Measurements from ENCODE around the gene ARHGAP8.

Gene ARHGAP8

DNA sequence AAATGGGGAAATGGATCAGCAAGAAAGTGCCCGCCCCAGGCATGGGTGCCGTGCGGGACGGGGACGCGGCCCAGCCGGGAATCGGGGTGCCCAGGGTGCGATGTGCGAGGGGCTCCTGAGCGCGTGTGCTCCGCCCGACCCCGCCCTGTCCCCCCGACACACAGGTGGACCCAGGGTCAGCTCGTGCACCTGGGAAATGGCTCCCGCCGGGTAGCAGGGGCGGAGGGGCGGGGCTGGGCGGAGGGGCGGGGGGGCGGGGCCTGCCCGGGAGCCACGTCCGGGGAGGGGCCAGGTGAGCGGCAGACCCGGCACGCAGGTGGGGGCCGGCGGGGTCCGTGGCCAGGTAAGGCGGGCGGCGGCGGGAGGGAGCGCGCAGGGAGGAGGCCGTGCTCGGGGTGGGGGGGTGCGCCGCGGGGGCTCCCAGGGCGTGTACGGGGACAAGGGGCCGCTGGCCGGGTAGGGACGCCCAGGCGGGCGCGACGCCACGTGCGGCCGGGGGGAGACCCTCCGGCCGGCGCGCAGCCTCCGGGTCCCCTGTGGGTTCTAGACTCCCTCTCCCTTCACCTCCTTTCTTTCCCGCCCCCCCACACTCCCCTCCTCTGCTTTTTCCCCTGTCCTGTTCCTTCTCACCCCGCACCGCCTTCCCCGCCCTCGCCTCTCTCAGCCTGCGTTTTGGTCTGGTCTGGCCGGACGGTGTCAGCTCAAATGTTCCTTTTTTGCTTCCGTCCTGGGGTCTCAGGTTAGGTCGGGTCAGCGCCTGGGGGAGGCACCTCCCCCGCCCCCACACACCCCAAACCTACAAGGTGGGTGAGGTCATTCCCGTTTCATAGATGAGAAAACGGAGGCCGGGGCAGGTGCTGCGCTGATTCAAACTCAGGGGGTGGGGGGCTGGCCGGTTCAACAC is at the start of gene ARHGAP8:
Gene ARHGAP8 (plus strand): TSS at position 291 of the 904 bp plus-strand sequence. CDS start 33,953 bp downstream, outside the sequence.
- no peak for DNase-seq (ENCODE audit: extremely low read depth in 1 of 2, low read depth in 1 of 2)

DNA sequence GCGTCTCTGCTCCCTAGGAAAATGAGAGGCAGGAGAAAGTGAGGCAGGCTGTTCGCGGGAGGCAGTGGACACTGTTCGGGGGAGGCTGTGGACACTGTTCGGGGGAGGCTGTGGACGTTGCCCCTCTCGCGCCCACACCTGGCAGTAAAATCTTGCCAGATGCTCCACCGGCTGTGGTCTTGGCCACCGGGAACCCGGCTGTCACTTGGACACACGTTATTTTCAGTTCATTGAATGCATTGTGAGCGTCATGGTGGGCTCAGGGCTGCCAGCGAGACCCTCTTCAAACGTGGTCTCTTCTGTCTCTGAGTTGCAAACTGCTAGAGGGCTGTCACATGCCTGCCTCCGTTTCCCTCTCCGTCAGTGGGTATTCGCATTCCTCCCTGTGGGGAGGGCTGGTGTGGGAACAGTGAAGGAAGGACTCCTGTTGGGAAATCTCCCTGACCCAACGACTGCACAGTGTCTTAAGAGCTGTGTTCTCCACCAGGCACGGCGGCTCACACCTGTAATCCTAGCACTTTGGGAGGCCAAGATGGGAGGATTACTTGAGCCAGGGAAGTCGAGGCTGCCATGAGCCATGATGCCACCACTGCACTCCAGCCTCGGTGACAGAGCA is 49.0 kb upstream of the ARHGAP8 start:
- no peak for DNase-seq (ENCODE audit: extremely low read depth in 1 of 2, low read depth in 1 of 2)

DNA sequence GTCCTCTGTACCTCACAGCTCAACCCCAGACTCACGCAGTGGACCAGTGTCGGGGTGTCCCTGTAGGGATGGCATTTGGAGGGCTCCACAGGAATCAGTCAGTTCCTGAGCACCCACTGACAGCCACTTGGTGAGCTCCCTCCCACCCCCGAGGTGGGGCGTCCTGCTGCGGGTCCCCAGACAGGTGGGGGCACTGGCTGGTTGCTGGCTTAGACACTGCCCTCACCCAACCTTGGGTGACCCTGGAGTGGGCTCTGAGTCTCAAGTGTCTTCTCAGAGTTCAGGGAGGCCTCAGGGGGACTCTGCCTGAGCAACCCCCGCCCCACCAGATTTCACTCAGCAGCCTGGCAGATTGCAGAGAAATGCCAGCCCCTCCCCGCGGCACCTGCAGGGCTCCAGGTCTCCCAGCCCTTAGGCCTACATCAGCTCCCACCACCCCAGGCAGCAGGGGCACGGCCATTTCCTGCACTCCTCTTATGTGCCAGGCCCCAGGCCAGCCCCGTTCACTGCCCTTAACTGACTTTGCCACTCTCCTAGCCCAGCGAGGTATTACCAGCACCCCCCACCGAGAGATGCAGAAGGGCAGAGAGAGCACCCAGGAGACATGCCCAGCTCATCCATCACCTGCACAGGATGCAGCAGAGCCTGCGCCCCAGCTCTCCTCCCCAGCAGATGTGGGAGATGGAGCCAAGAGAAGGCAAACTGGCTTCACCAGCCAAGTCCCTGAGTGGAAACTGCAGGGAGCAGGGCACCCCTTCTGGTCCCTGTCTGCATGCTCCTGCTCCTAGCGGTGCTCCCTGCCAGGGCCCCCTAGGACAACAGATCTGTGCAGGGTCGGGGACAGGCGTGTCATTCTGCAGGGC is 48.0 kb upstream of the ARHGAP8 start:
- no peak for DNase-seq (ENCODE audit: extremely low read depth in 1 of 2, low read depth in 1 of 2)

DNA sequence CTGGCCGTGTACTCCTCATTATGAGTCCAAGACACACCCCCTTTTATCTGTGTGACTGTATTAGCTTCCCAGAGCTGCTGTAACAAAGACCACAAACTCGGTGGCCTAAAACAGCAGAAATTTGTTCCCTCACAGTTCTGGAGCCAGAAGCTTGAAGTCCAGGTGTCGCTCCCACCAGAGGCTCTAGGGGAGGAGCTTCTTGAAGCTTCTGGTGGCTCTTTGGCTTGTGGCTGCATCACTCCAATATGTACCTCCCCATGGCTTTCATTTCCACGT is 47.4 kb upstream of the ARHGAP8 start:
- DNase-seq (ENCODE audit: extremely low read depth in 1 of 2, low read depth in 1 of 2) = no peak

DNA sequence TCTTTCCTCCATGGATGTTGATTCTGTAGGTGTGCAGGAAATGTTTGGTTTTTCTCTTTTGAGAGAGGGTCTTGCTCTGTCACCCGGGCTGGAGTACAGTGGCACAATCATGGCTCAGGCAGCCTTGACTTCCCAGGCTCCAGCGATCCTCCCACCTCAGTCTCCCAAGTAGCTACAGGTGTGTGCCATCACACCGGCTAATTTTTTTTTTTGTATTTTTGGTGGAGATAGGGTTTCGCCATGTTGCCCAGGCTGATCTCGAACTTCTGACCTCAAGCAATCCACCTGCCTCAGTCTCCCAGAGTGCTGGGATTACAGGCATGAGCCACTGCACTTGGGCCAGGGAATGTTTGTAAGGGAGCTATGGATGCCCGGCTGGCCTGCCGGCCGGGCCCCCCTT is 45.9 kb upstream of the ARHGAP8 start:
- no peak for DNase-seq (ENCODE audit: extremely low read depth in 1 of 2, low read depth in 1 of 2)

DNA sequence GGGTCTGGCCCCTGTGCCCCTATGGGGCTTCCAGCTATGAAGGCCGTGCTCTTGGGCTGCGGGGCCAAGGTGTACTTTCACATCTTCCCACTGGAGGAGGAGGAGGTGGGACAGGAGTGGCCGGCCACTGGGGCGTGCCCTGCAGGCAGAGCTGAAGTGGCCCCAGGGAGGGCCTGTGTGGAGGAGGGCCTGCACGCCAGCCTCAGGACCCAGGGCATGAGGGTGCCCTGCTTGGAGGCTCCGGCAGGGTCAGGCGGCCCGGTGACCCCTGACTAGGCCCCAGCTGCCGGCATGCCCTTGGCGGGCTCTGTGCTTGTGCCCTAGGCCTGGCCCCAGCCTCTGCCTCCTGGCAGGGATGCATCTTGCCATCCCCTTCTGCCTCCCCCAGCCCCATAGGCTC is 45.2 kb upstream of the ARHGAP8 start:
- no peak for DNase-seq (ENCODE audit: extremely low read depth in 1 of 2, low read depth in 1 of 2)

DNA sequence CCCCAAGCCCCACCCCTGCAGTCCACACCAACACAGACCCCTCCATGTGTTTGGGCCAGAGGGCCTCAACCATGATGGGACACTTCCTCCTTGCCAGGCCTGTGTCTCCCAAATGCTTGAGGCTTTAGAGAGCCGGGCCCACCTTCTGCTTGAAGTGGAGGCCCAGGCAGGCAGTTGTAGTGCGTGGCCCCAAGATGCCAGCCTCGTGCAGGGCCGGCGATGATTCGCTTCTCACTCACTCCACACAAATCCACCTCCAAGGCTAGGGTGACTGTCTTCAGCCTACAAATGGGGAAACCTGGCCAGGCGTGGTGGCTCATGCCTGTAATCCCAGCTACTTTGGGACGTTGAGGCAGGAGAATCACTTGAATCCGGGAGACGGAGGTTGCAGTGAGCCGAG is 44.6 kb upstream of the ARHGAP8 start:
- DNase-seq (ENCODE audit: extremely low read depth in 1 of 2, low read depth in 1 of 2) = no peak

DNA sequence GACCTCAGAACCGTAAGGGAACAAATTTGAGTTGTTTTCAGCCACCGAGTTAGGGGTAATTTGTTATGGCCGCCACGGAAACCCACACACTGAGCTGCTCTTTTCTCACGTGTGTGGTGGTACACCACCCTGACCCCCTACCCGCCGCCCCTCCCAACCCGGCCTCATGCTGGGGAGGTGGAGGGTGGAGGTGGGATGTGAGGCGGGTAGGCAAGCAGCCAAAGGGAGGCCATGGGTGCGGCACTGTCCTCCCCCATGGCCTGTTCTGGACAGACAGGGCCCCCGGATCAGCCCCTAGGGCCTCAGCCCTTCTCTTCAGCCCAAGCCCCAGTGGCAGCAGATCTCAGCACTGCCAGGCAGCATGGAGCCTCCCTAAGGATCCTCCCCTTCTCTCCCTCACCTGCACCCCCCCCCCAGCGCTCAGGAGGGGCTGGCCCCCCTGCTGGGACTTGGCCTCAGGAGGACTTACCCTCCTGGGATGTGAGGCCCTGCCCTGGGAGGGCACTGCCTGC is 42.4 kb upstream of the ARHGAP8 start:
- DNase-seq (ENCODE audit: extremely low read depth in 1 of 2, low read depth in 1 of 2) = no peak

DNA sequence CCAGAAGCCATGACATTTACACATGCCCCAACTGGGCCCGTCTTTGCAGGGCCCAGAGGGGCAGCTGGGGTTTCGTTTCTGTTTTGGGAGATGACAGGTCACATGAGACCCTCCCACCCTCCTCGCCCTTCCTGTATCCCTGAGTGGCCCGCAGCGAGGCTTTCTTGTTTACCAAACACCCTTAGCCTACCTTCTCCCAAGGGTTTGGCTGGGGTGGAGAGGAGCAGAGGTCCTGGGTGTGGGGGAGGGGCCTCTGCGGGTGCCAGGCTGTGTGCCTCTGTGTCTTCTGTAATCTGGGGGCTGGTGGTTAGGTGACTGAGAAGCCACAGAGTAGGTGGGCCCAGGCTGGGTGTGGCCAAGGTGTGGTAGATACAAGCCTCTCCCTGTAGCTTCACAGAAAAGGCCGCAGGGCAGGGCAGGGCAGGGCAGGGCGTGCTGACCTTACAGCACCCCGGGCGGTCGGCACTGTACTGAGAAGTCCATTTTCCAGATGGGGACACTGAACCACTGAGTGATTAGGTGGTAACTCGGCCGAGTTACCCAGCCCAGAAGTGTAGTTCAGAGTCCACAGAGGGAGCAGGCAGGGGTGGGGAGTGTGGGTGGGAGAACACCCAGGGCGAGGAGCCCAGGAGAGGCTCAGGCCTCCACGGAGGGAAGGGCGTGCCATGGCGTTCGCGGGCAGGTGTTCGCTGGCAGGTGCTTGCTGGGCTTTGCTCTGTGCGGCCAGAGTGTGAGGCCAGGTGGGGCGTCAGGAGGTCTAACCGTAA is 41.7 kb upstream of the ARHGAP8 start:
- DNase-seq (ENCODE audit: extremely low read depth in 1 of 2, low read depth in 1 of 2) = peak; percentile 29 to 59

DNA sequence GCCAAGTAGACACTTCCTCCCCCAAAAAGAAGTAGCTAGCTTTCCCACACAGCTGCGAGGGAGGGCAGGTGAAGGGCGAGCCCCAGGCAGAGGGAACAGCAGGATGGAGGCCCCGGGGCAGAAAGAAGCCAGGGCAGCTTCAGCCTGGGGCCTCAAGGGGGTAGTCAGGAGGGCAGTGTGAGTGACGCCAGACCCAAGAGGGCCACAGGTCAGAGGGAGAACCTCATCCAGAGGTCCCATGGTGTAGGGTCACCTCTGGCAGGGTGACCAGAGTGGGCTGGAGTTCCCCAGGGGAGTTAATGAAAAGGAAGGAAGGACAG is 41.2 kb upstream of the ARHGAP8 start:
- DNase-seq (ENCODE audit: extremely low read depth in 1 of 2, low read depth in 1 of 2) = no peak

DNA sequence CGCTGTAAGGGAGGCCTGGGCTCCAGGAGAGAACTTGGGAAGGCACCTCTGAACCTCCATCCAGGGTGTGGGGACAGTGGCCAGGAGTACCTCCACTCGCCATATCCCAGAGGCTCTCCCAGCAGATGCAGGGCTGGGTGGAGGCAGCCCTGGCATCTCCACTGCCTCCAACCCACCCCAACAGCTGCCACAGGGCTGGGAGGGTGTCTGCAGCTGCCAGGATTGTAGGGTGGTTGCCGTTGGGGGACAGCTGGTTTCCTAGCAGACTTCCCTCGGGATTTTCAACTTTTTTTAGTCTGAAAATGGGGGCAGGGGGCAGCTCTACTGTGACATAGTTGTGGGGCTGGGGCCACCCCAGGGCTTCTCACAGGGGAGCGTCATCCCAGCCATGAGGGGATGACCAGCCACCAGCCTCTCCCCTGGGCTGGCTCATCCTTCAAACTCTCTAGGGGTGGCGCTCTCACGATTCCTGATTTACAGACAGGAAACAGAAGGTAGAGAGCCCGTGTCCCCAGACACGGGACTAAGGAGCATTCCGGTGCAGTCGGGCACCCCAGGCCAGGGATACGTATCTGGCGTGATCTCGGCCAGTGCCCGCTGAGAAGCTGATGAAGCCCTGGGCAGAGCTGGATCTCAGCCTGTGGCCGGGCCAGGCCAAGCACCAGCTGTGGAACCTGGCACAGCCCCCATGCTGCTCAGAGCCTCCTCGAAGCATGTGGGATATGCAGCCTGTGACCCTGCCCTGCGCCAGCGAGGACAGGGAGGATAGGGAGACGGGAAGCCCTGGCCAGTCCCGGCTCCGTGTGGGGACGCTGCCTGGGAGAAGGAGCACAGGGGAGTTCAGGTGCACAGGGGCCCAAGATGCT is 40.5 kb upstream of the ARHGAP8 start:
- DNase-seq (ENCODE audit: extremely low read depth in 1 of 2, low read depth in 1 of 2) = no peak

DNA sequence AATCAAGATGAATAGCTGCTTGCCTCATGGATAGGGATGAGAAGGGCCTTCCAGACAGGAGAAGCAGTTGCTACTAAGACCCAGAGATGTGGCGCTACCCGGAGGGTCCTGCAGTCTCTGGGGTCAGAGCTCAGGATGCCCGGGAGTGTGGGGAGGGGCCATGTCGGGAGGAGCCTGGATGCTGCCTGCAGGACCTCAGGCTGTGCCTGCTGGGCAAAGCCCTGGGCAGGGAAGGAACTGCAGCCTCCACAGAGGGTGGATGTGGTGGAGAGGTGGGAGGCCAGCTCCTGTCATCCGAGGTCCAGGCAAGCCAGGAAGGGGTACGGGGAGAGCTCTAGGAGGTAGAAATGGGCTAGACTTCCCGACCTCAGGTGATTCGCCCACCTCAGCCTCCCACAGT is 39.4 kb upstream of the ARHGAP8 start:
- no peak for DNase-seq (ENCODE audit: extremely low read depth in 1 of 2, low read depth in 1 of 2)

DNA sequence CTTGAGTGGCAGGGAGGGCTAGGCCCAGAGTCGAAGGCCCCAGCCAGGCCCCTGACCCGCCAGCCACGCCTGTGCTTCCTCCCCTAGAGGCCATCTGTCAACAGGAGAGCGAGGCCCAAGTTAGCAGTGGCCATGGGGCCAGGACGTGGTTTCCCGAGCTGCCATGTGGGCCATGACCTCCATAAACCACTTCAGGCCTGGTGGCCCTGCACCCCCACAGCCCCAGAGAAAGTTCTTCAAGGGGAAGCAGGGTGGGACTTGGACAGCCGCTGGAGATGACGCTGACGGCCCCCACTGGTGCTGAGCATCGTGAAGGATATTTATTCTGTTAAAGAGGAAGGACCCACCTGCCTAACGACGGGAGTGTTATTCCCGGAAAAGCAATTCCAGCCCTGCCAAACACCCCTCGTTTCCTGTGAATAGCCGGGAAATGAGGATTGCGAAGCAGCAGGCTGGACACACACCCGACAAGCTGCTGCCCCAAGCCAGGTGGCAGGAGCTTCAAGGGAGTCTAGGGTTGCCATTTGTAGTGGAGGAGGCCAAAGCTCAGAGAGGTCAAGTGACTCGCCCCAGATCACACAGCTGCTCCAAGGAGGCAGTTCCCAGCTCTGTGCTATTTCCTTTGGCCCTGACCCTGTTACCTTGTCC is 37.5 kb upstream of the ARHGAP8 start:
- no peak for DNase-seq (ENCODE audit: extremely low read depth in 1 of 2, low read depth in 1 of 2)

DNA sequence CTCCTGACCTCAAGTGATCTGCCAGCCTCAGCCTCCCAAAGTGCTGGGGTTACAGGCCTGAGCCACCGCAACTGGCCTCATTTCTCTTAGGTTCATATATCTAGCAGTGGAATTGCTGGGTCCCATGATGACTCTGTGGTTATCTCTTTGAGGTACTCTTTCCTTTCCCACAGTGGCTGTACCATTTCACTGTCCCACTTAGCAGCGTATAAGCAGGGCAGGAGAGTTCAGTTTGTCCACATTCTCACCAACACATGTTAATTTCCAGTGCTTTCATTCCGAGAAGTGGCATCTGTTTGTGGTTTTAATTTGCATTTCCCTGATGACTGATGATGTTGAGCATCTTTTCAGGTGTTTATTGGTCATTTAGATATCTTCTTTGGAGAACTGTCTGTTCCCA is 34.0 kb upstream of the ARHGAP8 start:
- no peak for DNase-seq (ENCODE audit: extremely low read depth in 1 of 2, low read depth in 1 of 2)

DNA sequence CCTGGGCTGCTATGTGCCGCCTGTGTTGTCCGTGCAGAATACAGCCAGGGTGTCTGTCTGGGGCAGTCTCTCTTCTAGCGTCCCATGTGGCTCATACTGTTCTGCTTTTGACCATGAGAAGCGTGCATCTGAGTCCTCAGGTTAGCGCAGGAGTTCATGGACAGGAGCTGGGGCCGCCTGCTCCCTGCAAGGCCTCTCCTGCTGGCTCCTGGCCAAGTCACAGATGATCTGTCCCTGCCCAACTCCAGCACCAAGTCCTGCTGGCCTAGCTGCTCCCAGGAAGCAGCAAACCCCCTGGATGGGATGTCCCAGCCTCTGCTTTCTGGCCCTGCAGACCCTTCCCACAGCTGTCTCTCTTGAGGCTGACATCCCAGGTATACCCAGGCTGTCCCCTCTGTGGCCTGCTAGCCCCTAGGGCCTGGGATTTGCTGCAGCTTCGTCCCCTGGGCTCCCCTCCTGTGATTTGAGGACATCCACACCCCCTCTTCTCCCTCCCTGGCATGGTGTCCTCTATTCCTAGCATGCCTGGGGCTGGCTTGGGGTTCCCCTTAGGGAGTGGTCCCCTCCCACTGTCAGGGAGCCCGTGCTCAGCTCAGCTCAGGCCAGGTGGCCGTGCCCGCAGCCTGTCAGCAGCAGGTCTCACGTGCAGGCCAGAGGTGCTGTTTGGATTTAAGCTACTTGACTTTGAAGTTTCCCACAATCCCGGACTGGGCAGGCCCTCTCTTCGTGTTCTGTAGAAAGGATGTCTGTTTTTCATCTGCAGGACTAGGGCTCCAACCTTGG is 32.6 kb upstream of the ARHGAP8 start:
- DNase-seq (ENCODE audit: extremely low read depth in 1 of 2, low read depth in 1 of 2) = no peak

DNA sequence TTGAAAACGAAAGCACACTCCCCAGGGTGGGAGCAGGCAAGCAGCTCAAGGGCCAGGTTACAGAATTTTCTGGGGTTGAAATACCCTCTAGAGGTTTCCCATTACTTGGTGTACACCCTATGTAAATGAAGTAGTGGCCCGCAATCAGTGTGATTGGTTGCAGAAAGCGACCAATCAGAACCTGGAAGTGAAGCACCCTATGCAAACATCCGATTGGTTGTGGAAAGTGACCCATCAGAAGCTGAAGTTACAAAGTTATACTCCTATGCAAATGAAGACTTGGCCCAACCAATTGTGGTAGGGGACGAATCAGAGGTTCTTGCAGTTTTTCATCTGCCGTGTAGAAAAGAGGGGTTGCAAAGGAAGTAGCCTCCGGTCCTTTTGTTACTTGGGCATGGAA is 31.2 kb upstream of the ARHGAP8 start:
- DNase-seq (ENCODE audit: extremely low read depth in 1 of 2, low read depth in 1 of 2) = no peak

DNA sequence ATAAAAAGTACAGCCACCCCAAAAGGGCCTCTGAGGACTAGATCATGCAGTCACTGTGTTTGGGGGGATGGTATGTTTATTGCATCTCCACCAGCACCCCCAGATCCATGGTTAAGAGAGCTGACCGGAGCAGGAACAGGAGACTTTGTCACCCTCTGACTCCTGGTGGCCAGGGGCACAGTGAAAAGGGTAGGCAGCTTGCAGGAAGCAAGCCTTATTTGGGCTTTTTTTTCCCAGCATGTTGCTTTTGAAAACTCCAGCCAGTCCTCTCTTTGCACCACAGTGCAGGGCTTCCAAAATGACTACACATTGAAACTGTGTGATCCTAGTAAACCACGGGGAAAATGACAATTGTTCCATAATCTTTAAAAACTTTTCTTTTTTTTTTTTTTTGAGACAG is 29.8 kb upstream of the ARHGAP8 start:
- DNase-seq (ENCODE audit: extremely low read depth in 1 of 2, low read depth in 1 of 2) = no peak

DNA sequence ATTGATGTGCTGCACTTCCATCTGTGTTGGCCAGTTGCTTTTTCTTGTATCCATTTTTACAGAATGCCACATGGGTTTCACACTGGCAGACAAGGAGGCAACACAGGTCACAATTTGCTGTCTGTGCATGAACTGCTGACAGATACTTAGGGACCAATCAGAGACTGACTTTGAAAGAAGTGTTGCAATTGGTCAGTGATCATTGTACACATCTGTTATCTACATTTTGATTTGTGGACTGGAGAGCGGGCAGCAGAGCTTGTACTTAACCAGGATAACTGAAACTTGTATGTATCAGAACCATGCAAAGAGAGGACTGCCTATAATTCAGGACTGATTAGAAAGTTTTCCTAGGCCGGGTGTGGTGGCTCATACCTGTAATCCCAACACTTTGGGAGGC is 28.6 kb upstream of the ARHGAP8 start:
- no peak for DNase-seq (ENCODE audit: extremely low read depth in 1 of 2, low read depth in 1 of 2)

DNA sequence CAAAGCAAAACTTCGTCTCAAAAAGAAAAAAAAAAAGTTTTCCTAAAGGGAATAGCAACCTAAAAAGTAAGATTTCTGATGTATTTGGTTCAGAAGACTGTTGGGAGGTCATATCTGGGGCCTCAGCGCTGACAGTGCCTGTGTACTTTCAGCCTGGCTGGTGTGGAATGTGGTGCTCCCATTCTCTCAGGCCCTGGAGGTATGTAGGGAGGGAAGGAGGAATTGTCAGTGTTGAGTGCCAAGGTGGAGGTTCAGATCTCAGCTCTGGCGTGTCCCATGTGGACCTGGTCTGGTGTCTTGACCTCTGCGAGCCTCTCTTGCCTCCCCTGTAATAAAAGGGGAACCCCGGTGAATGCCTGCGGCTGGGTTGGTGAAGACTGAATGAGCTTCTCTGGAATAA is 28.0 kb upstream of the ARHGAP8 start:
- no peak for DNase-seq (ENCODE audit: extremely low read depth in 1 of 2, low read depth in 1 of 2)

Measured in stimulated activated CD8-positive, alpha-beta memory T cell treated with anti-CD3 and anti-CD28 coated beads, Interleukin-7, amount 100 ng/mL, for 48 hours (primary cell).